GM18499 (cell line): Measurements from ENCODE around the gene AGAP2.

ENCODE experiments used
- ATAC-seq: cut with Tn5 transposase; IDR thresholded peaks from one replicate; pipeline ENCODE4 v1.9.1; 2021; ENCODE audit warnings: moderate number of reproducible peaks; ENCODE audit not compliant: insufficient read depth, unreplicated experiment

AGAP2 gene

DNA sequence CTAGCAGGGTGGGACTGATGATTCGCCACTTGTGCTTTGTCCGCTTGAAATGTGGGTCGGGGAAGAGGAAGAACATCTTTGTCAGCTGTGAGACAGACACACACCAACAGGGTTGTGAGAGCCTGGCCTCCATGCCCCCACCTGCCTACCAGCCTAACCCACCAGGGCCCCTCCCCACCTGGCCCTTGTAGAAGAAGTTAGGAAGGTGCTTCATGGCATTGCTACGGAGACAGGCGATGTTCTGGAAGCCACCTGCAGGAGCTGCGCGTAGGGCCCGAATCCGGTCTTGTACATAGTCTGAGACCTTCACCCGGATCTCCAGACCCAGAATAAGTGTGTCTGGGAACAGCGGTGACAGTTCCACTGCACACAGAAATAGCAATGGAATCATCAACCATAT is 31.1 kb upstream of the AGAP2 start:
- ATAC-seq = no peak

DNA sequence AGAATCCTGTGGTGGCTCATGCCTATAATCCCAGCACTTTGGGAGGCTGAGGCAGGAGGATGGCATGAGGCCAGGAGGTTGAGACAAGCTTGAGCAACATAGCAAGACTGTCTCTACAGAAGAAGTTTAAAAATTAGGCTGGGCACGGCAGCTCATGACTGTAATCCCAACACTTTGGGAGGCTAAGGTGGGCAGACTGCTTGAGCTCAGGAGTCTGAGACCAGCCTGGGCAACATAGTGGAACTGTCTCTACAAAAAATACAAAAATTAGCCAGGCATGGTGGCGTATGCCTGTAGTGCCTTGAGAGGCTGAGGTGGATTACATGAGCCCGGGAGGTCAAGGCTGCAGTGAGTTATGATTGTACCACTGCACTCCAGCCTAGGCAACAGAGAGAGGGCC is 29.3 kb upstream of the AGAP2 start:
- no peak for ATAC-seq

DNA sequence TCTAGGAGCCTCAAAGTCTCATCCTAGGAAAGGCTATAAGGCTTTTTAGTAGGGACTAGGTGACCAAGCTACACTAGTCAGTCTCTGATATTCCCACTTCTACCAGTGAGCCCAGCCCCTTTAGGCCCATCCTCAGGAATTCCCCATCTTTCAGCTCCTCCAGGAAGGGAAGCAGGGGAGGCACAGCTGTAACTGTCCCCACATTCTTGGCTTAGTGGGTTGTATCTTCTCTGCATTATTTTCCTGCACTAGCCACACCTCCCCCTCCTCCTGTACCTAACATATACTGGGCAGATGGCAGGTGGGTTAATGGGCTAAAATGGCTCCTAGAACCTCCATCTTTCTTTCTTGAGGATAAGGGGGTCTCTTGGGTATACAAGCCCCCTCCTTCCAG is 28.8 kb upstream of the AGAP2 start:
- ATAC-seq = no peak

DNA sequence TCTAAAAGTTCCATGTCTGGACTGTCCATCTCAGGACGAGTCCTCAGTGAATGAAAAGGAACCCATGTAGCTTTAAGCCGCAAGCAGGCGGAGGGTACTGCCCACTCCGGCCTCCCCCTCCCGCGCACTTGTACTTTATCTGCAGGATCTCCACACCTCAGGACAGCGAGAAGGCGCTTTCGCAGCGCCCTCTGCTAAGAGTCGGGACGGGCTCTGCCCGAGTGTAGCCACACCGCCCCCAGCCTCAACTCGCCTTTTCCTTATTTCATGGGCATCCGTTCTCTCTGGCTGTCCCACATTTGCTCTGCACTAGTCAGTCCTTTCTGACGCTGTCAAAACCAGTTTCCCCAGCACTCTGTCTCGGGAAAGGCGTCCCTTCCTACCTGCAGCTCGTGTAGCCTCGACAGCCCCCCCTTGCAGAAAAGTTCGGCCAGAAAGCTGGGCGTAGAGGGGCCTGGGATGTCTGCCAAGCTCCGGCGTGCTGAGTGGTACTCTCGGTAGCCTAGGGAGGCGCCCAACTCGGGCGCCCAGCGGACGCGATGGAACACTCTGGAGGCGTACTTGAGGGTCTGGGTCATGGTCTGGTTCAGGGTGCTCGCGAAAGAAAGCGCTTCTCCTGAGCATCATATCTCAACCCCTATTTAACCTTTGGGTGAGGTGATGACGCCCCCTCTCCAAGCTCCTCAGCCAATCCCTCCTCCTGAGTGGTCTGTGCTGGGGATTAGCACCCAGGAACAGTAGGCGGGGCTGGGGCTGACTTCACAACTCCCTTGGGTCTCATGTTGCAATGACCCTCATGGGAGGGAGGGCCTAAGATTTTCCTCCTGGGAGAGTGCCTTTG is 28.1 kb upstream of the AGAP2 start, which contains the start of gene CYP27B1:
CYP27B1 (minus strand) TSS at position 615 of the 841 bp plus-strand sequence; CDS start at position 578, 37 bp downstream.
- ATAC-seq = no peak

DNA sequence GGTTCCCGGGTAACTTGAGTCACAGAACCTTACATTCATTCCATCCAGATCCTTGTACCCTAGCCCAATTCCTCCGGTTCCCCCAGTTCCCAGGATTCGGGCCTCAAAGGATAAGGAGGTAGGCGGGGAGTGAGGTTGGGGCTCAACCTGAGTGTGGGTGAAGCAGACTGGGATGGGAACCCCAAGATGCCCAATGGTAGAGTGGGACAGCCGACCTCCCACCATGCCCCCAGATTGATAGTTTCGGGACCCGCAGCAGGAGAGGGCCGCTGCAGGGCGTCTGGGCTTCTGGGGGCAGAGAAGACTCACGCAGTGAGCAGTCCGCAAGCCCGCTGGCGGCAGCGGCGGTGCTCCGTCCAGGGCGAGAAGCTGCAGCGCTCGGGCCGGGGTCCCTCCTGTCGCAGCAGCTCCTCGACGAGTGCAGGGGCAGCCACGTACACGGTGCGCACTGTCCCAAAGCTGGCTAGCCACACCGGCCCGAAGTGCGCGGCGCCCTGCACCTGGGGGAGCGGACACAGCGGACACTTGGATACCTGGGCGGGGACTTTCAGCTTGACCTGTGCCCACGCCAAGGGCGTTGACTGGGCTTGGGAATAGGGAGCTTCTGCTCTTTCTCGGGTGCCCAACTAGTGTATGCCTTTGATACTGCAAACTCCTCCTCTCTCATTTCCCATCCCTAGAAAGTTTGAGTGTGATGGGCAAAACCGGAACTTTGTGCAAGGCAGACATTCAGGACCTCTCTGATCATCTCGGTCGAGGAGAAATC is 27.3 kb upstream of the AGAP2 start:
- ATAC-seq = no peak

DNA sequence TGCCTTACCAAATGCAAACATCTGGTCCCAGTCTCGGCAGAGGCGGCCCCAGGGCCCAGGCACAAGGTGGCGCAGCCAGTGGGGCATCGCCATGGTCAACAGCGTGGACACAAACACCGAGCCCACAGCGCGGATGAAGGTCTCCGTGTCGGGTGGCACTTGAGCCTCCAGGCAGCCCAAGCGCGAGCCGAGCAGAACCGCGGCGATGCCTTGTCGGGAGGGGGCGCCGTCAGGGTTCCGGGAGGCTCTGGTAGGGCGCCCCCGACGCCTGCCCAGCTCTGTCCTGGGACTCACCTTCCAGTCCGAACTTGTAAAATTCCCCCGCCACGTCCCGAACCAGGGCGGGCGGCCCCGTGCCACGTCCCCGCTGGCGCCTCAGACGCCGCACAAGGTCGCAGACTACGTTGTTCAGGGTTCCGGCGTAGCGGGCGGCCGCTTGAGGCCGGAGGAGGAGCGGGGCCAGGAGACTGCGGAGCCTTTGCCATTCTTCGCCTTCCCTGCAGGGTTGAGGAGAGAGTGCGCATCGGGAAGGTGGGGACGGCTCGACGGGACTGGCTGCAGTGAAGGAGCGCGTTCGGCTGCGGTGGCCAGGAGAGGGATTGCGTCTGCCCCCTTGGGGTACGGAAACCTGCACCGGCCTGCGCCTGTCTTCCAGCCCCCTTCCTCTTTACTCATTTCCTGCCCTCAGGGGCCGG is 26.6 kb upstream of the AGAP2 start:
- no peak for ATAC-seq

DNA sequence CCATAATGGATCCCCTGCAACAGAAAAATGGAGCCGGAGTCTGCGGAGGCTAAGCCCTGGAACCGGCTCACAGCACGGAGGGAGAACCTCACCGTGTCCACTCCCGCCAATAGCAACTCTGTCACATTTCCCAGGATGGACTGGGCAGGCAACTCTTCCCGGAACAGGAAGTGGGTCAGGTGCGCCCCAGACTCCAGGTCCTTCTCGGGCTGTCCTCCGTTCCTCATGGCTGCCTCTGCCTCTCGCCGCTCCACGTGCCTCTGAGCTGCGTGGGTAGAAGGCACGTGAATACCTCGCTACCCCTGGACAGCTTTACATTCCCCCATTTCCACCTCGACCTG is 26.1 kb upstream of the AGAP2 start:
- ATAC-seq = no peak

DNA sequence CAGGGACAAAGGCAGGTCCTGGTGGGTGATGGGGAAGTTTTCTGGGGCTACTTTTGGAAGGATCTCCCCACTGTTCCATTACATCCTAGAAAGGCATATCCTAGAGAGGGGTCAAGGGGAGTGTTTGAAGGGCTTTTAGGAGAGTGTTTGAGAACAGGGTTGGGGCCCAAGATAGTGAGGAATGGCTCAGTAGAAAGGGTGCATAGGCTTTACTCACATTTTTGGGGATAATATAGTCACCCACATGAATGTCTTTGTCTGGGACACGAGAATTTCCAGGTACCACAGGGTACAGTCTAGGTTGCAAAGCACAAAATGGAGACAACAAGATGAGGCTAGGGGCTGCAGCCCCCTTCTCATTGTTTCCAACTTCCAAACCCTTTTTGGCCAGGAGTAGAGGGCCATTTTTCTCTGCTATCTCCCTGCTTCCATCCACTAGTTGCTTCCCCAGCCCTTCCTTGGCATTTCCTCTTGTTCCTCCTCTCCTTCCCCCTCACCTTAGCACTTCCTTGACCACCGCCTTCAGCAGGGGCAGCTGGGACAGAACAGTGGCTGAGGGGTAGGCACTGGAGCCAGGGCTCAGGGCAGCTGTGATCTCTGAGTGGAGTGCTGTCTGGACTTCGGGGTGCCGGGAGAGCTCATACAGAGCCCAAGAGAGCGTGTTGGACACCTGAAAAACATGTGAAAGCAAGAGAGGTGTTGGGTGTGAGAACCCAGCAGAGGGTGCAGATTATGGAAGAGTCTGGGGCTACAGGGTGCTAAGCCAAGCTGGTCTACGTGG is 25.5 kb upstream of the AGAP2 start:
- no peak for ATAC-seq

DNA sequence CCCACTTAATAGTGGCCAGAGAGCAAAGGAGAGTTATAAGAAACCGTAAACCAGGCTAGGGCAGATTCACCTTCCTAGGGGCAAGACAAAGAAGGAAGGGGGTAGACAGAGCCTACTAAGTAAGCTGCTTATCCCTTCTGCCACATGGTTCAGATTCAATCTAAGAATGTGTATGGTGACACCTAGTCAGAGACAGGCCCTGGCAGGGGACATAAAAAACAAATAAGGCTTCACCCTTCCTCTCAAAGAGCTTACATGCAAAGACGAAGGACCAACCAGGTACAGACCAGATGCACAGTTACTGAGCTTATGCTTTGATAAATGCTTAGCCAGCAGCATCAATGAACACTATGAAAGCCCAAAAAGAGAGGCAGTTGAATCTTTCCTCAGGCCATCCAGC is 23.9 kb upstream of the AGAP2 start:
- no peak for ATAC-seq

DNA sequence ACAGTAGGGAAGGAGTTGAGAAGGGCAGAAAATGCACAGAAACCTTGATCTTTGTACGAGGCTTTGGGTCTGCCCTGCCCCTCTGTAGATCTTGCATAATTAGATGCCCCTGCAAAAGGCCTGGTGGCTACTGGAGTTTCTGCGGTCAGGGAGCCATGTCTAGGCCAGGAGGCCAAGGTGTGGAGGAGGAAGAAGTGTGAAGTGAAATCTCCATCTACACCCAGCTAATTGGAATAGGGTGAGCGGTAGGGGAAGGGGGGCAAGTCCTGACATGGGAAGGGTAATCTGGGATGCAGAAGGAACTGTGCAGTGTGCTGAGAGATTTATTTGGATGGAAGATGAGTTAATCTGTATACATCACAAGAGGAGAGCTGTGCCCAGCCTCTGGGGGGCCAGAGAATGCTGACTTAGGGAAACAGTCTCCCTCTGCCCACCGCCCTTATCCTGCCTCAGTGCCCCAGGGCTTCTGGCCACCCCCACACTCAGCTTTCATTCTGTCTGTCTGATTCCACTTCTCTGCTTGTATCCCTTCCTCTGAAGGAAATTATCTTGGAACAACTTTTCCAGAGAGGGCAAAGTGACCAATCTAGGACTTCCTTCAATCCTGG is 23.0 kb upstream of the AGAP2 start:
- ATAC-seq = no peak

DNA sequence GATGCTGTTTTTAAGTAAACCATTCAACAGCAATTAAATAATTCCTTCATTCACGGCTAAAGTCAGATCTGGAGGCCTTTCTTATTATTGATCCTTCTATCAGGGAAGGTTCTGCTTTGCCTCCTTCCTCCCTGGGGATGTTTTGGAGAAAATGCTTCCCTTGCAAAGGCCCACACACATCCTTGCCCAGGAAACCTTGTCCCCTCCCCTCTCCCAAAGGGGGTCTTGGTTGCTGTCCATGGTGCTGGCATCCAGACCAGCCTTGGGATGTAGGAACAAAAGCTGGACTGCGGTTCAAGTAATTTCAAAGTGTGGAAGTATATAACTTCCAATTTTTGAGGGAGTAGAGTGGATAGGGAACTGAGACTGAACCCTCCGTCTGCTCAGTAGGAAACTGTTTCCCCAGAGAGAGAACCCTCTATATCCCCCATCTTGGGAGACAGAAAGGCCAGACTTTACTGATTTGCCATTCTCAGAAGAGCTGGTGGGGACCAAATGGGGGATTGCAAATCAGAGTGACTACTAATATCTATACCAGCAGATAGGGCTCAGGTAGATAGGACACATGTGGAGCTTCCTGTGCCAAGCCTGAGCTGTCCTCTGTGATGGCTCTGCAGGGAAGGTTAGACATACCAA is 21.9 kb upstream of the AGAP2 start:
- ATAC-seq = no peak

DNA sequence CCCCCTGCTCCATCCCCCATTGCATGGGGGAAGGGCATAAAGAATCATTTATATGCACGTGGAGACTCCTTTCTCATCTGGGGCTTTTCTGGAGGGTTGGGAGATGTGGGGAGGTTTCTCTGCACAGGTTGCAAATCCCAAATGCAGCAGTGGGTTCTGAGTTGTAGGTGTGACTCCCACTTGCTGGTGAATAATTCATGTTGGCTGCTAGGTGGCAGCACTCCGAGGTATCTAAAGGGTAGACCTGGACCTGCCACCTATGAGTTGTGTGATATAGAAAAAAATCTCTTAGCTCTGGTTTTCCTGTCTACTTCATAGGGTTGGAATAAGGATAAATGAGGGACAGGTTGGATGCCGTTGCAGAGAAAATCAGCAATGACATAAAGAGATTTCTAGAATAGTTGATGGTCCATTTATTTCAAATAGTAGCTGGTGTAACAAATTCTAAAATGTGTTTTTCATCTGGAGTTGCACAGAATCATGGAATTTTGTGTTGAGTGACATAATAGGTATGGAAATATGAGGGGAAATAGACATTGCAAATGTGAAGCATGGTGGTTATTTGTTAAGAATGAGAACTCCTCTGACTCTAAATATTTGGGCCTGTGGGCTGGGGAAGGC is 20.9 kb upstream of the AGAP2 start:
- no peak for ATAC-seq

DNA sequence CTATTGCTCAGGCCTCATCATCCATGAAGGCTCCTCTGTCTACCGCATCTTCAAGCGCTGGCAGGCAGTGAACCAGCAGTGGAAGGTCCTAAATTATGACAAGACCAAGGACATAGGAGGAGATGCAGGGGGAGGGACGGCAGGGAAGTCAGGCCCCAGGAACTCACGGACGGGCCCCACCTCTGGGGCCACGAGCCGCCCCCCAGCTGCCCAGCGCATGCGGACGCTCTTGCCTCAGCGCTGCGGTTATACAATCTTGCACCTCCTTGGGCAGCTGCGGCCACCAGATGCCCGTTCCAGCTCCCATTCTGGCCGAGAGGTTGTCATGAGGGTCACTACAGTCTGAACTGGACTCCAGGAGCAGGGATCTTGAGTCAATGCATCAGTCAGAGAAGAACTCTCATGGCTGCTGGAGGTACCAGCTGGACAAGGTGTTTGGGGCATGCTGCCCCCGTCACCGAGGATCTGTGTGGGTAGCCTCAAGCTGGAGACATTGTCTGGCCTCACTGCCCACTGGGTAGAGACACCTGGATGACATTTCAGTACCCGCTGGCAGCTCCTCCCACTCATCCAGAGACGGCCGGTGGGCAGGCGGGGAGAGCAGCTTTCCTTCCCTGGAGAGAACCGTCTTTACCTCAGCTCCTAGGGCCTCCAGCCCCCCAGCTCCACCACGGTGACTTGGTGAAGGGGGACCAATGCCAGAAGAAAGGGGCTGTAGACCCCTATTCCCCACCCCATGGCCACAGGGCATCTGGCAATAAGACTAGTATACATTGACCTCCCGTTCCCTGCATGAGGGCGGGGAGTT is 20.2 kb upstream of the AGAP2 start:
- ATAC-seq = no peak

DNA sequence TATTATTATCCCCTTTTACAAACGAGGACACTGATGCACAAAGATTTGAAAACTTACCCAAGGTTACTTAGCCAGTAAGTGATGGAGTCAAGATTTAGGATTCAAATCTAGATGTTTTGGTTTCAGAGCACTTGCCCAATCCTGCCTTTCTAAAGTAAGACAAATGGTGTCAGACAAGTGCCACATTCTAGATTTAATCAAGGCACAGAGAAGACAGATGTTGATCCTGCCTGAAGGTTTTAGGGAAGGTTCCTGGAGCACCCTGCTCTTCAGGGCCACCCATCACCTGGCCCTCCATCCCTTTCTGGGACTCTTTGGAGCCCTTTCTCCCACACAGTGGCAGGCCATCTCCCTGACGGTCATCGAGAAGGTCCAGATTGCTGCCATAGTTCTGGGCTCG is 19.2 kb upstream of the AGAP2 start:
- ATAC-seq = no peak

DNA sequence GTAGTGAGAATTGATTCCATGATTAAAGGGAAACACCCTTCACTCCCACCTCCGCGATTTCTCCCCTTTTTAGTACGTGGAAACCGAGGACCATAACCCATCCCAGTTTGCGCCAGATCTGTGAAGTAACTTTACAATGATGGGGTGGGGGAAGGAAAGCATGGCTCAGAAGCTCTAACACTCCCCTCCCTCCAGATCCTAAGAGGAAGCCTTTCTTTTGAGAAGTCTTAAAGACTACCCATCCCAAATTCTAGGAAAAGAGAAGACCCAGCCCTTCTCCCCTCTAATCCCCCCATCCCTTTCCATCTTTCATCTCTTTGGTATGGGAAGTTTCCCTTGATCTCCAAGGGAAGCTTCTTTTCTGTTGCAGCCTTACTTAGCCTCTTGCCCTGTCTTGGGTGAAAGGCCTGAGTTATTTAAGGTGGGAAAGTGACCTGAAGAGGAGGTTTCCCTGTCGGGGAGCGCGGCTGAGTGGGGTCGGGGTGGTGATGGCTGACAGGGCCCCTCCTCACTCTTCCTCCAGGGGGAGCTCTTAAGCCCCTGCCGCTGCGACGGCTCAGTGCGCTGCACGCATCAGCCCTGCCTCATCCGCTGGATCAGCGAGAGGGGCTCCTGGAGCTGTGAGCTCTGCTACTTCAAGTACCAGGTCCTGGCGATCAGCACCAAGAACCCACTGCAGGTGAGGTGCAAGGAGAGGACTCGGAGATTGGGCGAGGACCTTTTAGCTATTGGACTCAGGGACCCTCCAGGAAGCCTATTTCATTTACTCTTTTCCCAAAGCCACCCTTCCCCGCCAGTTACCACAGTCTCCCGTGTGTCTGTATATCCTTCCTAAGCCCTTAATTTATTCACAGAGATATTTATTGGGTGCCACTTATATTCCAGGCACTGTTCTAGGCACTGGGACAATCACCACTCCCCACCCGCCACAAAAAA is 18.1 kb upstream of the AGAP2 start:
- no peak for ATAC-seq

DNA sequence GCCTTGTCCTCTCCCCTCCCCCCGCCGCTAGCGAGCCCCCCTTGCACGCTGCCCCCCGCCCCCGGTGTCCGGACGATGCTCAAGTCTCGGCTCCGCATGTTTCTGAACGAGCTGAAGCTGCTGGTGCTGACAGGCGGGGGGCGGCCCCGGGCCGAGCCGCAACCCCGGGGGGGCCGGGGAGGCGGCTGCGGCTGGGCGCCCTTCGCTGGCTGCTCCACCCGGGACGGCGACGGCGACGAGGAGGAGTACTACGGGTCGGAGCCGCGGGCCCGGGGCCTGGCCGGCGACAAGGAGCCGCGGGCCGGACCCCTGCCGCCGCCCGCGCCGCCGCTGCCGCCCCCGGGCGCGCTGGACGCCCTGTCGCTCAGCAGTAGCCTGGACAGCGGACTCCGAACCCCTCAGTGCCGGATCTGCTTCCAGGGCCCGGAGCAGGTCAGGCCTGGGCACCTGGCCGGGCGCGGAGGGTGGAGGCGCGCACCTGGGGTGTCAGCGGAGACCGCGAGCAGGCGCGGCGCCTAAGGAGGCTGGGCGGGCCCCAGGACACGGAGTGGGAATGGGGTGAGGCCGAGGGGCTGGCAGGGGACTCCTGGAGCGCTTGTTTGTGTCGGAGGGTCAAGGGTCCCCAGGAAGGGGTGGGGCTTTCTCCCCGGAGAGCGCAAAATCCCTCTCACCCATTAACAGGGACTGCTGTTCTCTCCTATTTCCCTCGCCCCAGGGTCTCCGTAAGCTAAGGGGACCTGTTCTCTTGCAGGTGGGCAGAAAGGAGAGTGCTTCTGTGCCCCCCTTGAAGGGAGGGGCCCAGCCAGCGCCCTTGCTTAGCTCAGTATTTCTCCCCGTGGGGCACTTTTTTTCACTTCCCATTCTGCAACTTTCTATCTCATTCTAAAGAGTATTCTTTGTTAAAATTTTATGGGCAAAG is 17.2 kb upstream of the AGAP2 start:
- no peak for ATAC-seq

DNA sequence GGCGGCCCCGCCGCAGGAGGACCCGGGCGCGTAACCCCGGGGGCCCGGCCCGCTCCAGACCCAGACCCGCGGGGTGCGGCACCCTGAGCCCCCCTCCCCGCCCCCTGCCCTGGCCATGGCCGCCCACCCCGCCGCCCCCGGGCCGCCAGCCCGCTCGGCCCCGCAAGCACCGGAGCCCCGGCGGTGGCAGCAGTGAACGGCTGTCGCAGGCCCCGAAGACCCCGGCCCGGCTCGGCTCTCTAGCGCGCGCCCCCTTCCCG is 16.6 kb upstream of the AGAP2 start:
- no peak for ATAC-seq
